DND-41 (cell line): ENCODE measurements around the gene ATP12A.
"Not testable (repeated sequence)": the region's sequence is repeated elsewhere in the genome, so short reads cannot be mapped to it uniquely, and the experiment has no call there.

Experiments
- CTCF ChIP-seq: IDR thresholded peaks from 2 replicates; pipeline ENCODE4 v1.5.1; 2012; ENCODE audit warnings: borderline replicate concordance, low read length, moderate library complexity, mild to moderate bottlenecking; ENCODE audit not compliant: poor library complexity, severe bottlenecking; ENCODE audit errors: extremely low read depth
- EZH2 ChIP-seq: IDR thresholded peaks from 3 replicates; pipeline ENCODE4 v1.6.1; 2012; ENCODE audit warnings: borderline replicate concordance, low read depth, mild to moderate bottlenecking, moderate library complexity, low read length, inconsistent platforms; ENCODE audit not compliant: severe bottlenecking

- TF ChIP-seq CTCF, EZH2: not testable (repeated sequence)
Measured at GRCh38 chr13:24730873-24731567, 50.8 kb downstream of the ATP12A start.
